ENCODE results near the gene FIBCD1.

GRCh38 chr9:130913599-130914416 is 25.2 kb downstream of the FIBCD1 start:
- no peak for TF ChIP-seq CTCF (IDR thresholded peaks at IDR 0.05)
- TF ChIP-seq POLR2AphosphoS5 (IDR thresholded peaks at IDR 0.05) = no peak
- no peak for TF ChIP-seq EP300 (IDR thresholded peaks at IDR 0.05)
